Measurements from ENCODE around the gene KPNA2.

DNA sequence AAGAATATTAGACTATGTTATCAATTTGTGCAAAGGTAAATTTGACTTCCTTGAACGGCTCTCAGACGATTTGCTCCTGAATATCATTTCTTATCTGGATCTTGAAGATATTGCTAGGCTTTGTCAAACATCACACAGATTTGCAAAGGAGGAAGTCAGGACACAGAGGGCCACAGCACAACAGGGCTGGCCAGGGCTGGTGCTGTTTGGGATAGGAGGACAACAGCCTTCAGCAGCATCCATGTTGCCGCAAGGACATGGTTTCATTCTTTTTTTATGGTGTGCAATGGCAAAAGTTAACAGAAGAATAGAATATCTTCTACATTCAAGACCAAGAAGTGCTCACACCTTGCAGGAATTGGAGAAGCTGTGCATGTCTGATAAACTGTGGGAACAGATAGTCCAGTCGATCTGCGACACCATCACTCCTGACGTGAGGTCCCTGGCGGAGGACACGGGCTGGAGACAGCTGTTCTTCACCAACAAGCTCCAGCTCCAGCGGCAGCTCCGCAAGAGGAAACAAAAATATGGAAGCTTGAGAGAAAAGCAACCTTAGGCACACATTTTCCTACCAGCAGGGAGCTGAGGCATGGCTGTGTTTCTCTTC lies 59.8 kb downstream of the KPNA2 start:
- TF ChIP-seq CTCF (conservative IDR thresholded peaks at IDR 0.05; ENCODE audit: low read length) (no peak), EZH2phosphoT487 (IDR thresholded peaks at IDR 0.05; ENCODE audit: borderline replicate concordance) (no peak)

Measured in Loucy (cell line).